ENCODE data around the gene ANKS1B. TPM values are rescaled to one million over a fixed set of nuclear protein-coding genes. Genes with fewer than 3 reads are reported as not detected.

Gene ANKS1B
- total RNA-seq, 1 experiment from 2014 or later: 0.54 TPM

- H3K79me2 ChIP-seq (ENCODE audit: insufficient read depth, low read length): no peaks in the 10 kb centered on the region
- intact Hi-C loops (cut with micrococcal nuclease): no loop called here
- H3K4me2 ChIP-seq (ENCODE audit: low read length): no peak overlapping the region
- no peak overlapping the region for H3K27ac ChIP-seq (ENCODE audit: low read depth, low read length)
- H3K27me3 ChIP-seq (ENCODE audit: insufficient read depth, low read length): peaks cover 23% of the 10 kb centered on the region
- H3K9me3 ChIP-seq (ENCODE audit: control insufficient read depth in 1 of 2, insufficient read depth in 1 of 2, low read depth in 1 of 2, low read length in 2 of 2): no peaks in the 10 kb centered on the region
- ATAC-seq (no peak), DNase-seq (ENCODE audit: low read depth, low spot score) (no peak)
- ChIA-PET RAD21 (ENCODE audit: low non-redundant PET in 1 of 2, low total read pairs in 2 of 2, uncharacterized antibody in 2 of 2, unreplicated experiment in 2 of 2) (no interaction called here), POLR2A (no interaction called here), CTCF (no interaction called here)
- no peaks in the 10 kb centered on the region for H4K20me1 ChIP-seq (ENCODE audit: insufficient read depth)
- no peak overlapping the region for H3K4me3 ChIP-seq (replicated peaks in 1 of 2; ENCODE audit: low read depth in 1 of 2, low read length in 2 of 2)
- H2AFZ ChIP-seq (ENCODE audit: low read depth, low read length, poor library complexity, severe bottlenecking): no peak overlapping the region
- no peaks in the 10 kb centered on the region for H3K36me3 ChIP-seq (ENCODE audit: control insufficient read depth in 1 of 2, insufficient read depth in 2 of 2, low read length in 2 of 2)
- BruUV-seq (replicated peaks): no TSS peak
- H3K4me1 ChIP-seq (ENCODE audit: control insufficient read depth in 1 of 2, insufficient read depth in 2 of 2, low read length in 2 of 2): no peaks in the 10 kb centered on the region
- no peak overlapping the region for H3K9ac ChIP-seq (ENCODE audit: low read length)
- TF ChIP-seq YY1 (IDR thresholded peaks at IDR 0.05; ENCODE audit: extremely low read depth, insufficient replicate concordance, low read depth, low read length) (no peak), FOSL1 (IDR thresholded peaks at IDR 0.05; ENCODE audit: low read depth) (no peak), EGR1 (IDR thresholded peaks at IDR 0.05; ENCODE audit: low read depth) (no peak), ZNF274 (IDR thresholded peaks at IDR 0.05; ENCODE audit: low read depth, low read length) (no peak), ZBTB33 (IDR thresholded peaks at IDR 0.05; ENCODE audit: extremely low read depth, insufficient replicate concordance, low read length) (no peak), JUND (IDR thresholded peaks at IDR 0.05) (no peak), ZFX (IDR thresholded peaks at IDR 0.05) (no peak), ELF1 (IDR thresholded peaks at IDR 0.05; ENCODE audit: borderline replicate concordance, low read depth) (no peak), TCF7L2 (IDR thresholded peaks at IDR 0.05; ENCODE audit: borderline replicate concordance, extremely low read depth, insufficient read depth, insufficient read length) (no peak), POLR2AphosphoS5 (IDR thresholded peaks at IDR 0.05; ENCODE audit: low read depth, low read length) (no peak), CTCF (IDR thresholded peaks at IDR 0.05 in 2 of 3, conservative IDR thresholded peaks at IDR 0.05 in 1 of 3; ENCODE audit: borderline replicate concordance in 1 of 3, insufficient read depth in 1 of 3, low read depth in 2 of 3, low read length in 2 of 3) (no peak), CBX3 (IDR thresholded peaks at IDR 0.05; ENCODE audit: low read depth) (no peak), SRF (IDR thresholded peaks at IDR 0.05; ENCODE audit: low read depth) (no peak), MAX (IDR thresholded peaks at IDR 0.05) (no peak), REST (IDR thresholded peaks at IDR 0.05; ENCODE audit: low read depth) (no peak), ATF3 (IDR thresholded peaks at IDR 0.05) (no peak)
- no peaks in the 10 kb centered on the region for H3K9me2 ChIP-seq (ENCODE audit: insufficient read depth)
These were observed 114.7 kb downstream of the ANKS1B start for GRCh38 chr12:99870085-99870484.

Data from HCT116 (cell line).